ACC112 (cell line): ENCODE results near the gene TGOLN2.
"Not testable (repeated sequence)": the region's sequence is repeated elsewhere in the genome, so short reads cannot be mapped to it uniquely, and the experiment has no call there.

Experiments used
- H2AFZ ChIP-seq: fragments of 200-600 bp; sonication (generic); one replicate; pipeline ENCODE4 v1.6.0; 2017; ENCODE audit warnings: antibody characterized with exemption, low read length; ENCODE audit not compliant: unreplicated experiment
- H3K27ac ChIP-seq: fragments of 200-600 bp; sonication (generic); 2 replicates; pipeline ENCODE4 v1.5.1; 2014; ENCODE audit warnings: low read depth, mild to moderate bottlenecking, antibody characterized with exemption, low read length, moderate library complexity
- H3K27me3 ChIP-seq: fragments of 200-600 bp; sonication (generic); 2 replicates; pipeline ENCODE4 v1.6.1; 2014; ENCODE audit warnings: mild to moderate bottlenecking, antibody characterized with exemption, low read length, moderate library complexity, mixed read lengths; ENCODE audit not compliant: insufficient read depth
- H3K36me3 ChIP-seq: fragments of 200-600 bp; sonication (generic); 2 replicates; pipeline ENCODE4 v1.6.1; 2016; ENCODE audit warnings: mild to moderate bottlenecking, antibody characterized with exemption, low read length, moderate library complexity, mixed read lengths; ENCODE audit not compliant: insufficient read depth
- H3K4me1 ChIP-seq: fragments of 200-600 bp; sonication (generic); one replicate; pipeline ENCODE4 v1.6.1; 2016; ENCODE audit warnings: low read length, mixed read lengths; ENCODE audit not compliant: insufficient read depth, unreplicated experiment, control insufficient read depth
- H3K4me3 ChIP-seq: fragments of 200-600 bp; sonication (generic); 2 replicates; pipeline ENCODE4 v1.5.1; 2014; ENCODE audit warnings: mild to moderate bottlenecking, low read depth, low read length
- H3K79me2 ChIP-seq: fragments of 200-600 bp; sonication (generic); one replicate; pipeline ENCODE4 v1.6.0; 2016; ENCODE audit warnings: low read length; ENCODE audit not compliant: control insufficient read depth, unreplicated experiment, insufficient read depth

Gene TGOLN2

DNA sequence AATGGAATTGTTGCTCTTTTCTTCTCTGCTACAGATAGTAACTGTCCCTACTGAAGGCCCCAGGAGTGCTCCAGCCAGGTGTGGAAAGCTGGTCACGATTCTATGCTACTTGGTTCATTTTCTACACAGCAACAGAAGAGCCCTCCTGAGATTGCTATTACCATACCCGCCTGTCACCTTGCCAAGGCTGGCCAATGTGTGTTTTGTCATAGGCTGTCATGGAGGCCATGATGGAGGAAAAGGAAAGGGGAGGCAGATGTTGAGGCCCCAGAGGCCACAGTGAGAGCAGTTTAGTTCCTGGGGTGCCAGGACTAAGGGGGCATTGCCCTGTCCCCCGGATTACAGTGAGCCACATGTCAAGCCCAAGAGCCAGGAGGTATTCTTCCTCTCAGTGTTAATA lies 27.7 kb upstream of the TGOLN2 start:
- Histone ChIP-seq H3K36me3 (peaks cover 3% of the 10 kb centered on the region; the same call in 1 of the 2 replicates), H3K4me1 (peaks cover 27% of the 10 kb centered on the region), H2AFZ (peak overlapping the region; percentile 94), H3K27ac (no peak overlapping the region), H3K79me2 (peaks cover 25% of the 10 kb centered on the region), H3K4me3 (peak overlapping the region; percentile 90), H3K27me3 (no peaks in the 10 kb centered on the region)

DNA sequence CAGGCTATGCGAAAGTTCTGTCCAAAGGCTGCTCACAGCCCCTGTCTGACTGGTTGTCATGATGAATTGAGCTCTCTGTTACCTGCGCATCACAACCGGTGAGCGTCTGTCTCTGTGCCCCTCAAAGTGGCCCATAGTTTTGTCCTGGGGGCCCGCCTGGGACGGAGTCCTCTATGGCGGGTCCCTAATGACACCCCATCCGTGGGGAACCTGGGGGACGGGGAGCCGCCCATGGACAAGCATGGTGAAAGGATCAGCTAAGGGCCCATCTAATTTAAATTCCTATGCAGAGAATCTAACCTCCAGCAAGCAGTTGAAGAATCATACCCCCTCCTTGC lies 27.3 kb upstream of the TGOLN2 start:
- Histone ChIP-seq H3K27ac (peak overlapping the region; percentile 20; the same call in 1 of the 2 replicates), H3K4me1 (peaks cover 27% of the 10 kb centered on the region), H3K4me3 (peak overlapping the region; percentile 90), H3K36me3 (peaks cover 6% of the 10 kb centered on the region; the same call in 1 of the 2 replicates), H3K79me2 (peaks cover 25% of the 10 kb centered on the region), H2AFZ (peak overlapping the region; percentile 94), H3K27me3 (no peaks in the 10 kb centered on the region)

DNA sequence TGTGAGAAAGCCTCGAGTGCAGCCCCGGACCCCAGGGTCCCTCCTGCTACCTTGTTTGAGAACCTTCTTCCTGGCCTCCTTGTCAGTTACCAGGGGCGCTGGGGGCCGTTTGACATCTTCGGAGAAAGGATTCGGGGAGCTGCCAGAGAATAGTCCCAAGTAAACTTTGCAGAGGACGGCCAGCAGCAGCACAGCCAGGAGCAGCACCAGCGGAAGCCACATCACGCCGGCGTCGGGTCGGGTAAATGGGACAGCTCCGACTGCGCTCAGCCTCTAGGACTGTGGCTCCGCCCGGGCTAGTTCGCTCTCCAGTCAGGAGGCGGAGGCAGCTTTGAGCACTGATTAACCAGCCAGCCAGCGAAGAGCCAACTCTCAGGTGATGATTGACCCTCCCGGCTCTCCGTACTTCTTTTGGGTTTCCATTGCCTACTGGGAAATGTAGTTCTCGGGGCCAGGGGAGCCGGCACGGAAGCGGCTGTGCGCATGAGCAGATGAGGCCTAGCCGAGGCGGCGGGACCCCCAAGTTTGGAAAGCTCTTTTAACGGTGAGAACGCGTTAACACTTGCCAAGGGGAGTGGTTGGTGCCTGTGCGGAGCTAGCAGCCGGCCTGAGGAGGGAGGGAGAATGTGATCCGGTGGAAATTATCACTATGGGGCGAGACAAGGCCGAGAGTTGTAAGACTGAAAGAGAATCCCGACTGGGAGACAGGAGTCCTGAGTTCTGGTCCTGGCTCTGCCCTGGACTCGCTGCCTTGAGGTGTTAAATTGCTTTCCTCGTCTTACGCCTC lies 26.7 kb upstream of the TGOLN2 start, which contains the start of the genes ELMOD3 and RETSAT:
Gene ELMOD3, plus strand, starts transcription at position 484 of the 787 bp plus-strand sequence. CDS start 2,430 bp downstream, outside the sequence.
Gene RETSAT, minus strand, starts transcription at position 243 of the 787 bp plus-strand sequence. Its CDS starts 21 bp downstream, at position 222.
- Histone ChIP-seq H3K4me1 (peaks cover 27% of the 10 kb centered on the region), H3K27me3 (no peaks in the 10 kb centered on the region), H3K36me3 (peaks cover 11% of the 10 kb centered on the region; the same call in 1 of the 2 replicates), H3K79me2 (peaks cover 25% of the 10 kb centered on the region), H3K4me3 (peak within 1 kb of the TSS; percentile 90), H3K27ac (peak within 1 kb of the TSS; percentile 20; the same call in 1 of the 2 replicates), H2AFZ (peak within 1 kb of the TSS; percentile 94)

DNA sequence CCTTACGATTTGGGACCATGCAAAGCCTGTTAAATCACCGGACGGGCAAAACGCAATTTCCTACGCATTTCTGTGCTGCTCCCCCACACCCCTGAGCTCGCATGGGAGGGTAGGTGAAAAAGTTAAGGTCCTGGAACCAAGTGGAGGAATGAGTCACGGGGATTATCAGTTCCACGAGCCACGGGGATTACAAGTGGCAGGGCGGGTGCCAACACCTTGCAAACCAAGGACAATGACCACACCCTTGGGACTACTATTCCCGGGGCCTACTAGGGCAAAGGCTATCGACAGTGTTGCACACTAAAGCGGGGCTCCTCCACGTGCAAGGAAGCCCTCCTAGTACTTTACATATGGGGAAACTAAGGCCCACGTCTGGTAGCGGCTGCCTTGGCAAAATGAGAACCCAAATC lies 26.1 kb upstream of the TGOLN2 start:
- Histone ChIP-seq H3K4me3 (peak overlapping the region; percentile 90), H3K27me3 (no peaks in the 10 kb centered on the region), H3K36me3 (peaks cover 12% of the 10 kb centered on the region; the same call in 1 of the 2 replicates), H3K27ac (no peak overlapping the region; the same call in 1 of the 2 replicates), H3K79me2 (peaks cover 25% of the 10 kb centered on the region), H3K4me1 (peaks cover 27% of the 10 kb centered on the region), H2AFZ (peak overlapping the region; percentile 59)

DNA sequence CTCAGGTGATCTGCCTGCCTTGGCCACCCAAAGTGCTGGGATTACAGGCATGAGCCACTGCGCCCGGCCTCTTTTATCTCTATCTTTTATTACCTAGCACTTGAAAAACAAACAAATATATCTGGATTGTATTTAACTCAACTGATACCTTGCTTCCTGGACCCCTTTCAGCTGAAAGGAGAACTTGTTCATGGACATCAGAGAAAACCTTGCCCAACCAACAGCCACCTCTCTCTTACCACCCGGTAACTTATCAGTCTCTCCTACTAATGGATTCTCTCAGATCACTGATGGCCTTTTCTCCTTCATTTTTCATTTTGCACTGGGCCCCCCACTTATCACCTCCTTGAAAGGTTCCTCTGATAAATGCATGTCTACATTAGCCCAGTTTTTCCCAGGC lies 19.8 kb upstream of the TGOLN2 start:
- Histone ChIP-seq H3K27me3 (no peaks in the 10 kb centered on the region), H3K36me3 (peaks cover 12% of the 10 kb centered on the region; the same call in 1 of the 2 replicates), H3K27ac (no peak overlapping the region), H2AFZ (no peak overlapping the region), H3K79me2 (no peaks in the 10 kb centered on the region), H3K4me1 (peaks cover 1% of the 10 kb centered on the region), H3K4me3 (no peak overlapping the region)

DNA sequence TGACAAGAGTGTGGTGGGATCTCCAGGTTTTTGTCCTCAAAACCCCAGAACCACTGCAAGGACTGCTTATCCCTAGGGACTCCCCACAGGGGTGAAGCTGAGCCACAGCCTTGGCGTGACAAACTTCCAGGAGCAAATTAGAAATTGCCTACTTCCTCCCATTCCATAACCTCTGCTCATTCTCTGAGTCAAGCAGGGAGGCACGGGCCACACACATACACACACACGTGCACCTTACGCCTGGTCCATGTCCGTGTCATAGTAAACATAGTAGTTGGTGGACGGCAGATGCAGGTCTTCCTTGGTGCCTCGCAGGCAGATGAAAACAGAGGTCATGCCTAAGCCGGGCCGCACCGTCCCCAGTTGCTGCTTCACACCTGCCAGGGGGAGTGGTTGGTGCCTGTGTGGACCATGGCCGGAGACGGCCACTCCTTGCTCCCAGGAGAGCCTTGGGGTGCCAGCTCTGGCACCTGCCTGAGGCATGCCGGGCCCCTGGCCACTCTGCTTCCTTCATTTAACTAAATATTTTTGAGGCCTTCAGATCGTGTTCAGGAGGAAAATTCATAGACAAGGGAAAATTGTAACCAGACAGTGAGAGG lies 16.7 kb upstream of the TGOLN2 start:
- Histone ChIP-seq H3K36me3 (peaks cover 1% of the 10 kb centered on the region; the same call in 1 of the 2 replicates), H3K4me1 (no peaks in the 10 kb centered on the region), H3K79me2 (no peaks in the 10 kb centered on the region), H3K27ac (no peak overlapping the region), H2AFZ (no peak overlapping the region), H3K4me3 (no peak overlapping the region), H3K27me3 (peaks cover under 1% of the 10 kb centered on the region; the same call in 1 of the 2 replicates)

DNA sequence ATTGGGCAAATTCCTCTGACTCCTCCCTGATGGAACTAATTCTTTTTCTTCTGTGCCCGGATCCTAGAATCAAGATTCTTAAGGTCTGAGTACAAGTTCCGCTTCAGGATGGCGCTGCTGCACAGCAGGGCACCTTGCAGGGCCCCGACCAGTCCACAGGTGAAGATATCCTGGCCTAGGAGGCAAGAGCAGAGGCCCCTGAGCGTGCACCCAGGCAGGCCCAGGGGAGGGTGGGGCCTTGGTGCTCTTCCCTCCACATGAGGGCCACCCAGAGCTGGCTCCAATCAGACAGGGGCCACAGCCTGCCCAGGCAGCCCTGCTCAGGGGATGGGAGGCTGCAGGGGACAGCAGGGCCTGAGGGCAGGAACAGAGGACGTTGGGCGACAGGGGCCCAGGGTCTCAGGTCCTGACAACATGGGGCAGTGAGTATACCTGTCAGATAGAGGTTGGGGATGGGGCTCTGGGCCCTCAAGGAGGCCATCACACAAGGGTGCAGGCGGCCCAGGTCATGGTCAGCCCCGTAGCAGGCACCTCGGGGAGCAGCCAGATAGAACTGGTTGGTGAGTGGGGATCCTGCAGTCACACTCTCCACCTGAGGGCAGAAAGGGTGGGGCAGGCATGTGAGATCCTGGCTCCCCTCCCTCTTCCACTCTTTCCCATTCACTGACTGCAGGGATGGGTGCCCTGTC lies 15.6 kb upstream of the TGOLN2 start:
- not testable (repeated sequence) for H3K4me1 ChIP-seq, H2AFZ ChIP-seq, H3K27me3 ChIP-seq, H3K79me2 ChIP-seq, H3K4me3 ChIP-seq, H3K36me3 ChIP-seq, H3K27ac ChIP-seq

DNA sequence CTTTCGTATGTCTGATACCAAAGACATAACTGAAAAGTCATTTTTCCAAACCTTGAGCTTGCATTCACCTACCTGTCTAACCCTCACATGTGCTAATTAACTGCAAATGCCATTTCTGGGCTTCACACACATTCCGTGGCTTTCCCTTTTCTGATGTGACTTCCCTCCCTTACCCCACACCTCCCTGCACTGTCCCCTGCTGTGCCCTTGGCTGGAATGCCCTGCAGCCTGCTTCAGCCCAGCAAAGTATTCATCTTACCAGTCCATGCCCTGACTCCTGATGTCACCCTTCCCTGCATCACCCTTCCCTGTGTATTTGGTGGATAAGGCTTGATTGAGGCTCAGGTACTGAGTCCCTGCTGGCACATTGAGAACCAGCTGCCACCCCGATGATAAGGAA lies 14.4 kb upstream of the TGOLN2 start:
- H3K27me3 ChIP-seq: peaks cover 2% of the 10 kb centered on the region; the same call in 1 of the 2 replicates
- H3K27ac ChIP-seq: no peak overlapping the region
- no peak overlapping the region for H2AFZ ChIP-seq
- no peaks in the 10 kb centered on the region for H3K79me2 ChIP-seq
- H3K4me3 ChIP-seq: no peak overlapping the region
- H3K4me1 ChIP-seq: no peaks in the 10 kb centered on the region
- no peaks in the 10 kb centered on the region; the same call in 1 of the 2 replicates for H3K36me3 ChIP-seq

DNA sequence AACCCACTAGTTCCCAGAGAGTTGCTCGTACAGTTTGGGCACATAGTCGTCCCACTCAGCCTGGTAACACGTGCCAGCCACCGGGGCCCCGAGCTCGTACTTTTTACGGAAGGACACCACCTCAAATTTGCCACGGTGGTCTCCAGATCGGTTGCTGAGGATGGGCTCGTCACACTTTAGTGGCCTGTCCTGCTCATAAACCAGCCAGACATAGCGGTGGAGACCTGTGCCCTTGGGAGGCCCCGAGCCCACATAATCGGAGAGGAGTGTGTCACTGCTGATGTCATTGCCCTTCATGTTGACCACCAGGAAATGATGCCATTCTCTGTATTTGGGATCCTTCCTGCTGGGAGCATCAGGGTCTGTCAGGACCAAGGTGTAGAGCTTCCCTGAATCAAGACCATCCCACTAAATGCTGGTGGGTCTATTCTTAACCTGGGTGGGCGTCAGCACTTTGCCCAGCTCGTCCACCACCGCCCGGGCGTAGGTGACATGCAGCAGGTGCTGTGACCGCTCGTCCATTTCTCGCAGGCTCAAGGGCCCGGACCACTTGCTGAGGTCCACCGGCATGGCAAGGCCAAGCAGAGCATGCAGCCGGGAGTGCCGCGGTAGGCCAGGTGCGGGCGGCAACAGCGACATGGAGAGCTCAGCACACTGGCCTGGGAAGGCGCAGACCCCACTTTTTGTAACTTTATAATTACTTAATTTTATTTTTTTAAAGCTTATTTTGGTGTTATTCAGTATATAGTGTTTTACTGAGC lies 13.7 kb upstream of the TGOLN2 start:
- Histone ChIP-seq H3K27me3 (peaks cover 2% of the 10 kb centered on the region; the same call in 1 of the 2 replicates), H2AFZ (no peak overlapping the region), H3K4me3 (no peak overlapping the region), H3K27ac (no peak overlapping the region), H3K36me3 (no peaks in the 10 kb centered on the region; the same call in 1 of the 2 replicates), H3K79me2 (no peaks in the 10 kb centered on the region), H3K4me1 (no peaks in the 10 kb centered on the region)
